K562 (cell line): Measurements from ENCODE around the gene DNMT1. TPM values are rescaled to one million over a fixed set of nuclear protein-coding genes. Genes with fewer than 3 reads are reported as not detected.

ENCODE experiments used
- GABPB1 ChIP-seq: sonication (generic); formaldehyde crosslinking; IDR thresholded peaks from 2 replicates; pipeline ENCODE4 v1.8.0; 2022; ENCODE audit warnings: mild to moderate bottlenecking, missing genetic modification reagents
- KLF13 ChIP-seq: fragments of 450-650 bp; IDR thresholded peaks from 2 replicates; pipeline ENCODE4 v1.6.1; 2016; ENCODE audit warnings: missing genetic modification characterization, low read depth, mild to moderate bottlenecking, missing compliant biosample characterization, moderate library complexity, borderline replicate concordance
- MIER1 ChIP-seq: fragments of 450-650 bp; IDR thresholded peaks from 2 replicates; pipeline ENCODE4 v1.6.1; 2016; ENCODE audit warnings: antibody characterized with exemption, mild to moderate bottlenecking, low read depth
- MYNN ChIP-seq, 2 experiments: sonication (generic); formaldehyde crosslinking in 1 of 2; IDR thresholded peaks; 2 replicates each; pipeline versions ENCODE4 v1.5.0 to v1.6.1; 2016 to 2020; ENCODE audit warnings: antibody characterized with exemption in 1 of 2, missing genetic modification reagents in 1 of 2
- NCOA1 ChIP-seq: fragments of 450-650 bp; IDR thresholded peaks from 2 replicates; pipeline ENCODE4 v1.6.1; 2016; ENCODE audit warnings: low read depth
- NFIC ChIP-seq: fragments of 450-650 bp; IDR thresholded peaks from 2 replicates; pipeline ENCODE4 v1.6.1; 2017; ENCODE audit warnings: mild to moderate bottlenecking, inconsistent platforms
- RCOR1 ChIP-seq, 2 experiments: IDR thresholded peaks; 2 replicates each; pipeline ENCODE4 v1.6.1; 2012; ENCODE audit warnings: low read depth in 2 of 2, low read length in 2 of 2, borderline replicate concordance in 1 of 2, improper control_type of control experiment in 1 of 2
- RNF2 ChIP-seq: sonication (generic); IDR thresholded peaks from 2 replicates; pipeline ENCODE4 v1.6.1; 2016
- STAT5B ChIP-seq: fragments of 250-450 bp; sonication (Bioruptor Pico); IDR thresholded peaks from 2 replicates; pipeline ENCODE4 v1.8.0; 2021; ENCODE audit warnings: mild to moderate bottlenecking, inconsistent platforms
- polyA plus RNA-seq, 8 experiments: library from polyadenylated mRNA; depleted of rRNA in 4 of 8; stranded (reverse) in 5 of 8; unstranded in 3 of 8; fragments of >200 nt; fragmentation: Nextera tagmentation in 2 of 8; fragmentation: Illumina TruSeq in 1 of 8; extraction: Ambion mirVana in 2 of 8; extraction: Trizol in 1 of 8; gene quantifications; 2 replicates each; pipeline versions ENCODE4 v1.2.1 to v1.2.3, GENCODE V29; 2011 to 2014; ENCODE audit warnings: inconsistent platforms in 1 of 8, missing spikeins in 1 of 8
- total RNA-seq, 7 experiments: library from RNA; depleted of rRNA in 6 of 7; stranded (reverse); fragments of >200 nt in 6 of 7; fragmentation: Illumina TruSeq in 2 of 7; extraction: Trizol in 2 of 7; gene quantifications; 2 replicates each; pipeline versions ENCODE4 v1.2.1 to v1.2.3, GENCODE V29; 2011 to 2021; ENCODE audit warnings: low replicate concordance in 1 of 7
- TF ChIP-seq, protein P1 (sequence below), 2 experiments: fragments of 250-450 bp in 1 of 2; fragments of 450-650 bp in 1 of 2; sonication (Bioruptor Pico) in 1 of 2; IDR thresholded peaks; 2 replicates each; pipeline versions ENCODE4 v1.6.1 to v1.8.0; 2016 to 2021; ENCODE audit warnings: mild to moderate bottlenecking in 2 of 2, moderate library complexity in 2 of 2, missing compliant biosample characterization in 1 of 2, missing genetic modification characterization in 1 of 2

Gene DNMT1
- total and polyA plus RNA-seq, 9 of the 15 experiments (the other 6 are each of a cell fraction or from before 2014, with no cell fraction given), result 80.1 to 271 (median 121) TPM

DNA sequence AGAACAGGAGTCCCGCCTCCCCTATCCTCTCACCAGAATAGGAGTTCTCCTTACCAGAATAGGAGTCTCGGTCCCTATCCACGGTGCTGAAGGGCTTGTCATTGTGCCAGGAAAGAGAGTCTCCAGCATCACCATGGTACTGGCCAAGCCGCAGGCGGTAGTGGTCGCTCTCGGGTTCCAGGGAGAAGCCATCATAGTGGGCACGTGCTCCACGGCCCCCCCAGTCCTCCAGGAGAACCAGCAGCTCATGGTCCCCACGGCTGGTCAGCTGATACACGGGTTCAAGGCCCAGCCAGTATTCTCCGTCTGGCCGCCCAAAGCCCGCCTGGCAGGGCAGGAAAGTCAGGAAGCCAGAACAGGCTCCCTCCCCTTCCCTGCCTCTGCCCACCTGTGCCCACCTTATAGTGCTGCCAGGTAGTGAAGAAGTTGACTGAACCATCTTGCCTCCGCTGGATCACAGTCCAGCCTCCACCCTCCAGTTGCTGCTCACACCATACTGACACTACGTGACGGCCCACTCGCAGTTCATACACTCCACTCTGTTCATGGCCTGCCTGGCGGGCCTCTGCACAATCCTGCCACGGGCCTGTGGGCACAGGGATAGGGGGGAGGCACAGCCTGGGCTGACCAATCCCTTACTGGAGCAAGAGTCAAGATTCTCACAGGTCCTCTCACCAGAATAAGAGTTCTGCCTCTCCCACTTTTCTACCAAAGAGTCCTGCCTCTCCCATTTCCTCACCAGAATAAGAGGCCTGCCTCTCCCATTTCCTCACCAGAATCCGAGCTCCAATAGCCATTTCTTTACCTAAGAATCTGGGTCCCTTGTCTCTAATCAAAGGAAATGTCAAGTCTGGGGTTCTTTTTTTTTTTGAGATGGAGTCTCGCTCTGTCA lies 101.2 kb downstream of the DNMT1 start (continued):
- TF ChIP-seq GABPB1 (CRISPR knock-in tag) (0 out of 2 replicates have a peak, but pooled peaks have one; percentile 19), MYNN (IDR thresholded peaks at IDR 0.05) (peak; percentile 100), MYNN (CRISPR knock-in tag; IDR thresholded peaks at IDR 0.05) (peak; percentile 99), STAT5B (no peak), NFIC (peak; percentile 87), RNF2 (no peak), RCOR1 (IDR thresholded peaks at IDR 0.05; ENCODE audit: borderline replicate concordance in 1 of 2, low read depth in 2 of 2, low read length in 2 of 2) (0 out of 4 replicates have a peak, but pooled peaks of 1 of the 2 experiments have one; percentile 15), MIER1 (peak; percentile 88), KLF13 (no peak), NCOA1 (peak; percentile 51; the same call in 1 of the 2 replicates)
- TF ChIP-seq, protein P1, sequence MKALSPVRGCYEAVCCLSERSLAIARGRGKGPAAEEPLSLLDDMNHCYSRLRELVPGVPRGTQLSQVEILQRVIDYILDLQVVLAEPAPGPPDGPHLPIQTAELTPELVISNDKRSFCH (CRISPR knock-in tag; IDR thresholded peaks at IDR 0.05), result no peak
- TF ChIP-seq, protein P1 (tag; IDR thresholded peaks at IDR 0.05), result no peak
